K562 (cell line): ENCODE measurements around the gene SLC35B1.

Experiments
- ARID2 ChIP-seq: fragments of 450-650 bp; IDR thresholded peaks from 2 replicates; pipeline ENCODE4 v1.6.1; 2017; ENCODE audit warnings: antibody characterized with exemption, mild to moderate bottlenecking
- EP300 ChIP-seq: IDR thresholded peaks from 2 replicates; pipeline ENCODE4 v1.6.1; 2012; ENCODE audit warnings: low read length, improper control_type of control experiment
- ETV6 ChIP-seq, 3 experiments: fragments of 150-350 bp in 1 of 3; sonication (generic) in 1 of 3; formaldehyde crosslinking in 1 of 3; IDR thresholded peaks; 2 replicates each; pipeline versions ENCODE4 v1.6.1 to v1.8.0; 2014 to 2022; ENCODE audit warnings: borderline replicate concordance in 2 of 3, low read depth in 2 of 3, antibody characterized with exemption in 1 of 3, low read length in 1 of 3, mild to moderate bottlenecking in 1 of 3, missing genetic modification reagents in 1 of 3
- KHSRP ChIP-seq: fragments of 450-650 bp; IDR thresholded peaks from 2 replicates; pipeline ENCODE4 v1.6.1; 2017
- MYC ChIP-seq, 2 experiments: fragments of 250-450 bp in 1 of 2; sonication (Bioruptor Pico) in 1 of 2; IDR thresholded peaks; 2 replicates each; pipeline versions ENCODE4 v1.5.1 to v1.6.1; 2012 to 2021; ENCODE audit warnings: low read depth in 2 of 2, borderline replicate concordance in 1 of 2, improper control_type of control experiment in 1 of 2, low read length in 1 of 2, mild to moderate bottlenecking in 1 of 2, moderate library complexity in 1 of 2
- NR2C2 ChIP-seq, 2 experiments: fragments of 200-800 bp in 1 of 2; sonication (Bioruptor generic) in 1 of 2; sonication (generic) in 1 of 2; formaldehyde crosslinking in 1 of 2; IDR thresholded peaks; 2 replicates each; pipeline versions ENCODE4 v1.6.1 to v1.8.0; 2016 to 2022; ENCODE audit warnings: mild to moderate bottlenecking in 1 of 2, missing compliant biosample characterization in 1 of 2, missing genetic modification characterization in 1 of 2, missing genetic modification reagents in 1 of 2
- RBM25 ChIP-seq: fragments of 200-400 bp; formaldehyde crosslinking; IDR thresholded peaks from 2 replicates; pipeline ENCODE4 v1.6.1; 2018; ENCODE audit warnings: low read length, low read depth, moderate library complexity; ENCODE audit not compliant: severe bottlenecking
- SAP30 ChIP-seq: fragments of 200-600 bp; sonication (generic); IDR thresholded peaks from 2 replicates; pipeline ENCODE4 v1.6.1; 2012; ENCODE audit warnings: borderline replicate concordance, low read depth, mild to moderate bottlenecking, moderate library complexity, low read length, control low read depth, inconsistent platforms; ENCODE audit not compliant: insufficient read depth, poor library complexity, severe bottlenecking
- YY1 ChIP-seq, 3 experiments: IDR thresholded peaks; 2 replicates each; pipeline ENCODE4 v1.6.1; 2011; ENCODE audit warnings: low read length in 2 of 3, mild to moderate bottlenecking in 2 of 3, moderate library complexity in 2 of 3, borderline replicate concordance in 1 of 3, control low read depth in 1 of 3, low read depth in 1 of 3; ENCODE audit not compliant: insufficient read depth in 3 of 3, insufficient replicate concordance in 2 of 3, control insufficient read depth in 1 of 3, insufficient read length in 1 of 3; ENCODE audit errors: extremely low read depth in 1 of 3
- ZNF12 ChIP-seq: sonication (generic); formaldehyde crosslinking; IDR thresholded peaks from 2 replicates; pipeline ENCODE4 v1.4.0; 2020; ENCODE audit warnings: mild to moderate bottlenecking, missing genetic modification reagents
- ZNF384 ChIP-seq: IDR thresholded peaks from 2 replicates; pipeline ENCODE4 v1.6.1; 2012; ENCODE audit warnings: low read depth, low read length, improper control_type of control experiment
- TF ChIP-seq, protein P1 (sequence below), 3 experiments: IDR thresholded peaks in 2 of 3; conservative IDR thresholded peaks in 1 of 3; 2 replicates each; pipeline ENCODE4 v1.5.1; 2011 to 2012; ENCODE audit warnings: low read length in 3 of 3, mild to moderate bottlenecking in 3 of 3, control low read depth in 2 of 3, improper control_type of control experiment in 1 of 3, inconsistent platforms in 1 of 3, low read depth in 1 of 3, mixed read lengths in 1 of 3, moderate library complexity in 1 of 3; ENCODE audit not compliant: insufficient read depth in 2 of 3
- TF ChIP-seq, protein P2 (sequence below): sonication (generic); formaldehyde crosslinking; IDR thresholded peaks from 2 replicates; pipeline ENCODE4 v1.8.0; 2022; ENCODE audit warnings: missing genetic modification reagents, mild to moderate bottlenecking, borderline replicate concordance
- TF ChIP-seq, protein P3 (sequence below), 2 experiments: fragments of 450-650 bp; formaldehyde crosslinking in 1 of 2; IDR thresholded peaks; 2 replicates each; pipeline versions ENCODE4 v1.4.0 to v1.6.1; 2014 to 2020; ENCODE audit warnings: mild to moderate bottlenecking in 2 of 2, borderline replicate concordance in 1 of 2, low read depth in 1 of 2

DNA sequence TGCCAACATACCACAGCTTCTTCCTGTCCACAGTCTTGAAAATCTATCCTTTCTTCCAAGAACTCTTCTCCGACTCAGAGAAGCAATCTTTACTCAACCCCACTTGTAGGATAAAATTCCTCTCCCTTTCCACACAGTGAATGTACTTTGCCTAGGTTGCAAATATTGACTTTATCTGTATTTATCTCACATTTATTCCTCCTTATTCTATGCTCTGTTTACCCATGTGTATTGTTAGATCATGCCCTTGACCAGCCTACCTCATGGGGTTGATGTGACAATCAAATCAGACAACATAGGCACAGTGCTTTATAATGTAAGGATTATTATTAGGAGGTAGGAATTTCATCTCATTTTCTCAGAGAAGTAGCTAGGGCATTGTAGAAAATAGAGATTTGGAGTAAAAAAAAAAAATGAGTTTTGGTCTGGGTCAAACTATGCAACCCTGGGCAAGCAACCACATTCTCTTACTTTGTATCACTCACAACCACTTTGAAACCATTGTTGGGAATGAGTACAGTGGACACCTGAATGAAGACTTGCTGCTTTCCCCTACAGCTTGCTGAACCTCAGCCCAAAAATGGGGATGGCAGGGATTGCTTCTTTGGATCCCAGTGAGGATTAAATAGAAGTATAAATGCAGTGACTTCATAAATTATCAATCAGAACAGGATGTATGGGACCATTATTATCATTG is 9.1 kb upstream of the SLC35B1 start:
- TF ChIP-seq ZNF384: no peak
- TF ChIP-seq, protein P1, sequence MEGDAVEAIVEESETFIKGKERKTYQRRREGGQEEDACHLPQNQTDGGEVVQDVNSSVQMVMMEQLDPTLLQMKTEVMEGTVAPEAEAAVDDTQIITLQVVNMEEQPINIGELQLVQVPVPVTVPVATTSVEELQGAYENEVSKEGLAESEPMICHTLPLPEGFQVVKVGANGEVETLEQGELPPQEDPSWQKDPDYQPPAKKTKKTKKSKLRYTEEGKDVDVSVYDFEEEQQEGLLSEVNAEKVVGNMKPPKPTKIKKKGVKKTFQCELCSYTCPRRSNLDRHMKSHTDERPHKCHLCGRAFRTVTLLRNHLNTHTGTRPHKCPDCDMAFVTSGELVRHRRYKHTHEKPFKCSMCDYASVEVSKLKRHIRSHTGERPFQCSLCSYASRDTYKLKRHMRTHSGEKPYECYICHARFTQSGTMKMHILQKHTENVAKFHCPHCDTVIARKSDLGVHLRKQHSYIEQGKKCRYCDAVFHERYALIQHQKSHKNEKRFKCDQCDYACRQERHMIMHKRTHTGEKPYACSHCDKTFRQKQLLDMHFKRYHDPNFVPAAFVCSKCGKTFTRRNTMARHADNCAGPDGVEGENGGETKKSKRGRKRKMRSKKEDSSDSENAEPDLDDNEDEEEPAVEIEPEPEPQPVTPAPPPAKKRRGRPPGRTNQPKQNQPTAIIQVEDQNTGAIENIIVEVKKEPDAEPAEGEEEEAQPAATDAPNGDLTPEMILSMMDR (IDR thresholded peaks at IDR 0.05 in 2 of 3, conservative IDR thresholded peaks at IDR 0.05 in 1 of 3; ENCODE audit: insufficient read depth in 2 of 3, low read depth in 1 of 3, low read length in 3 of 3): no peak
- no peak for TF ChIP-seq YY1 (IDR thresholded peaks at IDR 0.05; ENCODE audit: borderline replicate concordance in 1 of 3, control insufficient read depth in 1 of 3, extremely low read depth in 1 of 3, insufficient read depth in 3 of 3, insufficient read length in 1 of 3, insufficient replicate concordance in 2 of 3, low read depth in 1 of 3, low read length in 2 of 3)
- TF ChIP-seq ARID2: no peak
- no peak for TF ChIP-seq KHSRP
- no peak for TF ChIP-seq ETV6 (IDR thresholded peaks at IDR 0.05; ENCODE audit: borderline replicate concordance in 1 of 2, low read depth in 2 of 2, low read length in 1 of 2)
- TF ChIP-seq ETV6 (CRISPR knock-in tag; IDR thresholded peaks at IDR 0.05; ENCODE audit: borderline replicate concordance): no peak
- TF ChIP-seq NR2C2 (CRISPR knock-in tag; IDR thresholded peaks at IDR 0.05): no peak
- no peak for TF ChIP-seq NR2C2 (tag; IDR thresholded peaks at IDR 0.05)
- no peak for TF ChIP-seq SAP30
- TF ChIP-seq RBM25: no peak
- no peak for TF ChIP-seq EP300
- TF ChIP-seq, protein P2, sequence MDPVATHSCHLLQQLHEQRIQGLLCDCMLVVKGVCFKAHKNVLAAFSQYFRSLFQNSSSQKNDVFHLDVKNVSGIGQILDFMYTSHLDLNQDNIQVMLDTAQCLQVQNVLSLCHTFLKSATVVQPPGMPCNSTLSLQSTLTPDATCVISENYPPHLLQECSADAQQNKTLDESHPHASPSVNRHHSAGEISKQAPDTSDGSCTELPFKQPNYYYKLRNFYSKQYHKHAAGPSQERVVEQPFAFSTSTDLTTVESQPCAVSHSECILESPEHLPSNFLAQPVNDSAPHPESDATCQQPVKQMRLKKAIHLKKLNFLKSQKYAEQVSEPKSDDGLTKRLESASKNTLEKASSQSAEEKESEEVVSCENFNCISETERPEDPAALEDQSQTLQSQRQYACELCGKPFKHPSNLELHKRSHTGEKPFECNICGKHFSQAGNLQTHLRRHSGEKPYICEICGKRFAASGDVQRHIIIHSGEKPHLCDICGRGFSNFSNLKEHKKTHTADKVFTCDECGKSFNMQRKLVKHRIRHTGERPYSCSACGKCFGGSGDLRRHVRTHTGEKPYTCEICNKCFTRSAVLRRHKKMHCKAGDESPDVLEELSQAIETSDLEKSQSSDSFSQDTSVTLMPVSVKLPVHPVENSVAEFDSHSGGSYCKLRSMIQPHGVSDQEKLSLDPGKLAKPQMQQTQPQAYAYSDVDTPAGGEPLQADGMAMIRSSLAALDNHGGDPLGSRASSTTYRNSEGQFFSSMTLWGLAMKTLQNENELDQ: no peak
- TF ChIP-seq MYC (IDR thresholded peaks at IDR 0.05; ENCODE audit: low read depth, low read length): no peak
- TF ChIP-seq MYC (CRISPR knock-in tag; IDR thresholded peaks at IDR 0.05; ENCODE audit: borderline replicate concordance, low read depth): no peak
- TF ChIP-seq, protein P3, sequence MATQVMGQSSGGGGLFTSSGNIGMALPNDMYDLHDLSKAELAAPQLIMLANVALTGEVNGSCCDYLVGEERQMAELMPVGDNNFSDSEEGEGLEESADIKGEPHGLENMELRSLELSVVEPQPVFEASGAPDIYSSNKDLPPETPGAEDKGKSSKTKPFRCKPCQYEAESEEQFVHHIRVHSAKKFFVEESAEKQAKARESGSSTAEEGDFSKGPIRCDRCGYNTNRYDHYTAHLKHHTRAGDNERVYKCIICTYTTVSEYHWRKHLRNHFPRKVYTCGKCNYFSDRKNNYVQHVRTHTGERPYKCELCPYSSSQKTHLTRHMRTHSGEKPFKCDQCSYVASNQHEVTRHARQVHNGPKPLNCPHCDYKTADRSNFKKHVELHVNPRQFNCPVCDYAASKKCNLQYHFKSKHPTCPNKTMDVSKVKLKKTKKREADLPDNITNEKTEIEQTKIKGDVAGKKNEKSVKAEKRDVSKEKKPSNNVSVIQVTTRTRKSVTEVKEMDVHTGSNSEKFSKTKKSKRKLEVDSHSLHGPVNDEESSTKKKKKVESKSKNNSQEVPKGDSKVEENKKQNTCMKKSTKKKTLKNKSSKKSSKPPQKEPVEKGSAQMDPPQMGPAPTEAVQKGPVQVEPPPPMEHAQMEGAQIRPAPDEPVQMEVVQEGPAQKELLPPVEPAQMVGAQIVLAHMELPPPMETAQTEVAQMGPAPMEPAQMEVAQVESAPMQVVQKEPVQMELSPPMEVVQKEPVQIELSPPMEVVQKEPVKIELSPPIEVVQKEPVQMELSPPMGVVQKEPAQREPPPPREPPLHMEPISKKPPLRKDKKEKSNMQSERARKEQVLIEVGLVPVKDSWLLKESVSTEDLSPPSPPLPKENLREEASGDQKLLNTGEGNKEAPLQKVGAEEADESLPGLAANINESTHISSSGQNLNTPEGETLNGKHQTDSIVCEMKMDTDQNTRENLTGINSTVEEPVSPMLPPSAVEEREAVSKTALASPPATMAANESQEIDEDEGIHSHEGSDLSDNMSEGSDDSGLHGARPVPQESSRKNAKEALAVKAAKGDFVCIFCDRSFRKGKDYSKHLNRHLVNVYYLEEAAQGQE (IDR thresholded peaks at IDR 0.05; ENCODE audit: borderline replicate concordance): no peak
- TF ChIP-seq, protein P3 (CRISPR knock-in tag; IDR thresholded peaks at IDR 0.05; ENCODE audit: low read depth): no peak
- no peak for TF ChIP-seq ZNF12 (CRISPR knock-in tag)
